Epithelial cell of alveolus of lung (primary cell): ENCODE data around the gene HDAC5. TPM values are rescaled to one million over a fixed set of nuclear protein-coding genes. Genes with fewer than 3 reads are reported as not detected.

Source experiments
- total RNA-seq: library from RNA; depleted of rRNA; stranded (reverse); fragments of >200 nt; gene quantifications from 2 replicates; pipeline ENCODE4 v1.2.1, GENCODE V29; 2015

The HDAC5 gene
- total RNA-seq, result 19.8 and 46.3 TPM in 2 replicates

GRCh38 chr17:44123356-44124117 lies at the start of gene HDAC5:
HDAC5 (minus strand) TSS chr17:44123641; CDS start chr17:44117515, 6,126 bp downstream.

GRCh38 chr17:44170499-44171201 lies 47.2 kb upstream of the HDAC5 start, which contains the start of gene ASB16:
ASB16 (plus strand) TSS chr17:44170704; CDS start chr17:44170790, 86 bp downstream.

GRCh38 chr17:44070455-44071197 lies 52.8 kb downstream of the HDAC5 start, which contains the start of gene G6PC3:
G6PC3 (plus strand) TSS chr17:44070735; CDS start chr17:44070966, 231 bp downstream.

GRCh38 chr17:44066204-44066930 lies 57.1 kb downstream of the HDAC5 start, which contains the start of gene LSM12:
LSM12 (minus strand) TSS chr17:44066671; CDS start chr17:44066587, 84 bp downstream.

Other genes with a start within 250 kb of the HDAC5 start
- 3.9 and 5.7 TPM in 2 replicates for gene MPP2, start 216.1 kb downstream of the HDAC5 start, total RNA-seq
- gene PPY, start 181.2 kb downstream of the HDAC5 start, total RNA-seq, result not detected in 2 replicates
- gene PYY, start 169.7 kb downstream of the HDAC5 start, total RNA-seq, result 0.13 TPM in 1 of 2 replicates, not detected in the other
- gene NAGS, start 119.0 kb downstream of the HDAC5 start, total RNA-seq, result 7.5 and 13.6 TPM in 2 replicates
- 46.8 and 92.9 TPM in 2 replicates for gene TMEM101, start 108.7 kb downstream of the HDAC5 start, total RNA-seq
- gene LSM12, start 57.0 kb downstream of the HDAC5 start, total RNA-seq, result 42.1 and 53.5 TPM in 2 replicates
- gene G6PC3, start 52.9 kb downstream of the HDAC5 start, total RNA-seq, result 51.4 and 68.9 TPM in 2 replicates
- gene HROB, start 18.3 kb upstream of the HDAC5 start, total RNA-seq, result 4.9 and 7.6 TPM in 2 replicates
- gene ASB16, start 47.1 kb upstream of the HDAC5 start, total RNA-seq, result not detected in 2 replicates
- 20.0 and 32.7 TPM in 2 replicates for gene TMUB2, start 63.3 kb upstream of the HDAC5 start, total RNA-seq
- gene ATXN7L3, start 76.2 kb upstream of the HDAC5 start, total RNA-seq, result 51.7 and 55.6 TPM in 2 replicates
- gene UBTF, start 96.0 kb upstream of the HDAC5 start, total RNA-seq, result 39.6 and 57.1 TPM in 2 replicates
- not detected in 2 replicates for gene SLC4A1, start 144.5 kb upstream of the HDAC5 start, total RNA-seq
- not detected in 2 replicates for gene RUNDC3A, start 185.0 kb upstream of the HDAC5 start, total RNA-seq
- 74.3 and 86.6 TPM in 2 replicates for gene SLC25A39, start 201.2 kb upstream of the HDAC5 start, total RNA-seq
- gene GRN, start 221.7 kb upstream of the HDAC5 start, total RNA-seq, result 345 and 607 TPM in 2 replicates
- 7.9 and 23.6 TPM in 2 replicates for gene FAM171A2, start 240.2 kb upstream of the HDAC5 start, total RNA-seq